DND-41 (cell line): ENCODE data around the gene GSS.

ENCODE experiments used
- CTCF ChIP-seq: IDR thresholded peaks from 2 replicates; pipeline ENCODE4 v1.5.1; 2012; ENCODE audit warnings: borderline replicate concordance, low read length, moderate library complexity, mild to moderate bottlenecking; ENCODE audit not compliant: poor library complexity, severe bottlenecking; ENCODE audit errors: extremely low read depth
- EZH2 ChIP-seq: IDR thresholded peaks from 3 replicates; pipeline ENCODE4 v1.6.1; 2012; ENCODE audit warnings: borderline replicate concordance, low read depth, mild to moderate bottlenecking, moderate library complexity, low read length, inconsistent platforms; ENCODE audit not compliant: severe bottlenecking

GRCh38 chr20:34983995-34984735 lies 28.6 kb upstream of the GSS start:
- TF ChIP-seq CTCF (no peak), EZH2 (no peak)
